Measurements from ENCODE around the gene GFRA1.

DNA sequence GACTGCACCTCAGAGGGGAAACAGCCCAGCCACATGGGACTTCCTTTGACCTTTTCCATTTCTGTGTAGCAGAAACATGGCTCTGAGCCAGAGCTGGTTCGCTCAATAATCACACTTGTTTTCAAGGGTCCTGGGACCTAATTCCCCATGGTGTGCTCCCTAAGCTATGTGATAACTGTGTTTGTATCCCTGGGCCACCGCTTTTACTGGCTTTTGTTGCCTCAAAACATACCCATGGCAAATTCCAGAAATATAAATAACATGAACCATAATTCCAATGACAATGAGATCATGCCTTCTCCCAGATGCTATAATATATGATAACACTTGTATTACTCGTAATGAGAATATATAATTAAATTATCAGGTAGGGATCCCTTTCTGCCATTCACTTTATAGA is 196.4 kb downstream of the GFRA1 start:
- TF ChIP-seq, protein P1, sequence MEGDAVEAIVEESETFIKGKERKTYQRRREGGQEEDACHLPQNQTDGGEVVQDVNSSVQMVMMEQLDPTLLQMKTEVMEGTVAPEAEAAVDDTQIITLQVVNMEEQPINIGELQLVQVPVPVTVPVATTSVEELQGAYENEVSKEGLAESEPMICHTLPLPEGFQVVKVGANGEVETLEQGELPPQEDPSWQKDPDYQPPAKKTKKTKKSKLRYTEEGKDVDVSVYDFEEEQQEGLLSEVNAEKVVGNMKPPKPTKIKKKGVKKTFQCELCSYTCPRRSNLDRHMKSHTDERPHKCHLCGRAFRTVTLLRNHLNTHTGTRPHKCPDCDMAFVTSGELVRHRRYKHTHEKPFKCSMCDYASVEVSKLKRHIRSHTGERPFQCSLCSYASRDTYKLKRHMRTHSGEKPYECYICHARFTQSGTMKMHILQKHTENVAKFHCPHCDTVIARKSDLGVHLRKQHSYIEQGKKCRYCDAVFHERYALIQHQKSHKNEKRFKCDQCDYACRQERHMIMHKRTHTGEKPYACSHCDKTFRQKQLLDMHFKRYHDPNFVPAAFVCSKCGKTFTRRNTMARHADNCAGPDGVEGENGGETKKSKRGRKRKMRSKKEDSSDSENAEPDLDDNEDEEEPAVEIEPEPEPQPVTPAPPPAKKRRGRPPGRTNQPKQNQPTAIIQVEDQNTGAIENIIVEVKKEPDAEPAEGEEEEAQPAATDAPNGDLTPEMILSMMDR (IDR thresholded peaks at IDR 0.05): no peak
- TF ChIP-seq EZH2 (IDR thresholded peaks at IDR 0.05; ENCODE audit: borderline replicate concordance, insufficient read depth, low read depth, low read length, poor library complexity, severe bottlenecking): no peak

Measured in B cell (primary cell).